HG02840 (cell line): Measurements from ENCODE around the gene LAT.
"Not testable (repeated sequence)": the region's sequence is repeated elsewhere in the genome, so short reads cannot be mapped to it uniquely, and the experiment has no call there.

ENCODE experiments used
- ATAC-seq: cut with Tn5 transposase; IDR thresholded peaks from one replicate; pipeline ENCODE4 v1.9.1; 2021; ENCODE audit warnings: mild to moderate bottlenecking, moderate library complexity, moderate number of reproducible peaks; ENCODE audit not compliant: unreplicated experiment, low FRiP score

LAT gene

GRCh38 chr16:29004496-29005139 lies 19.8 kb downstream of the LAT start:
- ATAC-seq = not testable (repeated sequence)

GRCh38 chr16:29007730-29008593 lies 23.1 kb downstream of the LAT start:
- no peak for ATAC-seq

GRCh38 chr16:29009050-29009837 lies 24.4 kb downstream of the LAT start:
- no peak for ATAC-seq

GRCh38 chr16:29009838-29010166 lies 24.9 kb downstream of the LAT start:
- ATAC-seq = no peak

GRCh38 chr16:29011112-29011511 lies 26.3 kb downstream of the LAT start:
- no peak for ATAC-seq

- ATAC-seq = no peak
Measured at GRCh38 chr16:29011851-29012250, 27.0 kb downstream of the LAT start.

GRCh38 chr16:29012913-29013553 lies 28.2 kb downstream of the LAT start:
- ATAC-seq = no peak

- no peak for ATAC-seq
Measured at GRCh38 chr16:29014561-29015069, 29.8 kb downstream of the LAT start.

- ATAC-seq = no peak
Measured at GRCh38 chr16:29022196-29022595, 37.3 kb downstream of the LAT start.

- ATAC-seq = no peak
Measured at GRCh38 chr16:29023279-29024277, 38.7 kb downstream of the LAT start.

GRCh38 chr16:29024278-29024677 lies 39.4 kb downstream of the LAT start:
- no peak for ATAC-seq

GRCh38 chr16:29025218-29025617 lies 40.4 kb downstream of the LAT start:
- ATAC-seq = no peak

- ATAC-seq = no peak
Measured at GRCh38 chr16:29025735-29026134, 40.9 kb downstream of the LAT start.

- ATAC-seq = no peak
Measured at GRCh38 chr16:29028457-29029167, 43.8 kb downstream of the LAT start.

- ATAC-seq = no peak
Measured at GRCh38 chr16:29029168-29029994, 44.5 kb downstream of the LAT start.

- ATAC-seq = no peak
Measured at GRCh38 chr16:29030086-29030840, 45.4 kb downstream of the LAT start.
